Endodermal cell (in vitro differentiated cells): Measurements from ENCODE around the gene PLEKHG5. TPM values are rescaled to one million over a fixed set of nuclear protein-coding genes. Genes with fewer than 3 reads are reported as not detected.
A peak's percentile ranks its signal among the peaks of the same experiment; 100 is the strongest.
"Not testable (repeated sequence)": the region's sequence is repeated elsewhere in the genome, so short reads cannot be mapped to it uniquely, and the experiment has no call there.

Experiments used
- DNase-seq: peaks from one replicate; pipeline ENCODE4 v3.0.0-alpha.2; 2017
- H3K27ac ChIP-seq: 2 replicates; pipeline ENCODE4 v1.5.1; 2013; ENCODE audit warnings: mild to moderate bottlenecking, low read depth, low read length, moderate library complexity
- H3K27me3 ChIP-seq: 2 replicates; pipeline ENCODE4 v1.6.1; 2013; ENCODE audit warnings: mild to moderate bottlenecking, low read length, moderate library complexity; ENCODE audit not compliant: insufficient read depth, control insufficient read depth, poor library complexity, severe bottlenecking
- H3K36me3 ChIP-seq: 2 replicates; pipeline ENCODE4 v1.7.0; 2013; ENCODE audit warnings: mild to moderate bottlenecking, low read length, moderate library complexity; ENCODE audit not compliant: control insufficient read depth, insufficient read depth
- H3K4me1 ChIP-seq: one replicate; pipeline ENCODE4 v1.7.0; 2013; ENCODE audit warnings: low read length; ENCODE audit not compliant: control insufficient read depth, insufficient read depth
- H3K4me3 ChIP-seq: 2 replicates; pipeline ENCODE4 v1.5.1; 2013; ENCODE audit warnings: mild to moderate bottlenecking, low read length, moderate library complexity
- H3K9ac ChIP-seq: 2 replicates; pipeline ENCODE4 v1.6.1; 2013; ENCODE audit warnings: mild to moderate bottlenecking, low read length, moderate library complexity; ENCODE audit not compliant: poor library complexity, severe bottlenecking; ENCODE audit errors: extremely low read depth
- H3K9me3 ChIP-seq: 2 replicates; pipeline ENCODE4 v1.6.1; 2013; ENCODE audit warnings: mild to moderate bottlenecking, low read length, moderate library complexity; ENCODE audit not compliant: control insufficient read depth
- H3K27ac Mint-ChIP-seq: 2 replicates; pipeline ENCODE4 v1.8.0; 2020; ENCODE audit warnings: mixed read lengths
- H3K27me3 Mint-ChIP-seq: 2 replicates; pipeline ENCODE4 v1.8.0; 2021; ENCODE audit warnings: mild to moderate bottlenecking, mixed read lengths; ENCODE audit not compliant: insufficient read depth
- H3K36me3 Mint-ChIP-seq: 2 replicates; pipeline ENCODE4 v1.8.0; 2020; ENCODE audit warnings: low read depth, mixed read lengths
- H3K4me1 Mint-ChIP-seq: 2 replicates; pipeline ENCODE4 v1.8.0; 2020; ENCODE audit warnings: mixed read lengths
- H3K4me3 Mint-ChIP-seq: 2 replicates; pipeline ENCODE4 v1.8.0; 2020; ENCODE audit warnings: mild to moderate bottlenecking, moderate library complexity, mixed read lengths
- H3K9me3 Mint-ChIP-seq: 2 replicates; pipeline ENCODE4 v1.8.0; 2020; ENCODE audit warnings: mild to moderate bottlenecking, mixed read lengths
- WGBS, 2 experiments: methylation state at CpG; one replicate each; pipeline versions ENCODE4 v1.1.5 to v1.1.7; 2013; ENCODE audit warnings: missing lambda C conversion rate in 2 of 2, mixed read lengths in 1 of 2; ENCODE audit not compliant: insufficient coverage in 1 of 2, insufficient read length in 1 of 2; 5-methylcytosine and 5-hydroxymethylcytosine counted together
- total RNA-seq, 2 donors: library from RNA; stranded (reverse); fragmentation: NEBNext Ultra II Directional in 1 of 2; extraction: Animal tissue kit (Norgen Biotek cat#: 25700) in 1 of 2; gene quantifications; 2 replicates in 1 of 2; 3 replicates in 1 of 2; pipeline ENCODE4 v1.2.1, GENCODE V29; 2021
- TF ChIP-seq, protein P1 (sequence below): fragments of 200-600 bp; sonication (generic); conservative IDR thresholded peaks from 2 replicates; pipeline ENCODE4 v1.5.0; 2021; ENCODE audit warnings: antibody characterized with exemption, mild to moderate bottlenecking

PLEKHG5 gene
- total RNA-seq, 2 donors from 2014 or later, result 32.6 to 38.8 TPM

- no peak overlapping the region for H3K4me3 Mint-ChIP-seq
- no peak overlapping the region for H3K27ac Mint-ChIP-seq
- H3K27me3 ChIP-seq, result peaks cover 29% of the 10 kb centered on the region
- no peaks in the 10 kb centered on the region for H3K36me3 ChIP-seq
- H3K4me1 Mint-ChIP-seq, result peaks cover 9% of the 10 kb centered on the region
- H3K27me3 Mint-ChIP-seq, result peaks cover 37% of the 10 kb centered on the region
- no peak overlapping the region for H3K4me3 ChIP-seq
- no peaks in the 10 kb centered on the region for H3K9me3 Mint-ChIP-seq
- peaks cover 2% of the 10 kb centered on the region for H3K4me1 ChIP-seq
- H3K9ac ChIP-seq, result no peak overlapping the region
- no peaks in the 10 kb centered on the region for H3K9me3 ChIP-seq
- 78 to 82% methylated on average over 2 to 12 of the region's 13 CpGs for WGBS, 2 experiments
- H3K27ac ChIP-seq, result no peak overlapping the region
- H3K36me3 Mint-ChIP-seq, result no peaks in the 10 kb centered on the region
- TF ChIP-seq, protein P1, sequence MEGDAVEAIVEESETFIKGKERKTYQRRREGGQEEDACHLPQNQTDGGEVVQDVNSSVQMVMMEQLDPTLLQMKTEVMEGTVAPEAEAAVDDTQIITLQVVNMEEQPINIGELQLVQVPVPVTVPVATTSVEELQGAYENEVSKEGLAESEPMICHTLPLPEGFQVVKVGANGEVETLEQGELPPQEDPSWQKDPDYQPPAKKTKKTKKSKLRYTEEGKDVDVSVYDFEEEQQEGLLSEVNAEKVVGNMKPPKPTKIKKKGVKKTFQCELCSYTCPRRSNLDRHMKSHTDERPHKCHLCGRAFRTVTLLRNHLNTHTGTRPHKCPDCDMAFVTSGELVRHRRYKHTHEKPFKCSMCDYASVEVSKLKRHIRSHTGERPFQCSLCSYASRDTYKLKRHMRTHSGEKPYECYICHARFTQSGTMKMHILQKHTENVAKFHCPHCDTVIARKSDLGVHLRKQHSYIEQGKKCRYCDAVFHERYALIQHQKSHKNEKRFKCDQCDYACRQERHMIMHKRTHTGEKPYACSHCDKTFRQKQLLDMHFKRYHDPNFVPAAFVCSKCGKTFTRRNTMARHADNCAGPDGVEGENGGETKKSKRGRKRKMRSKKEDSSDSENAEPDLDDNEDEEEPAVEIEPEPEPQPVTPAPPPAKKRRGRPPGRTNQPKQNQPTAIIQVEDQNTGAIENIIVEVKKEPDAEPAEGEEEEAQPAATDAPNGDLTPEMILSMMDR, result no peak
- peak; percentile 54 for DNase-seq
These were observed 3.6 kb upstream of the PLEKHG5 start for GRCh38 chr1:6495041-6495441.

DNA sequence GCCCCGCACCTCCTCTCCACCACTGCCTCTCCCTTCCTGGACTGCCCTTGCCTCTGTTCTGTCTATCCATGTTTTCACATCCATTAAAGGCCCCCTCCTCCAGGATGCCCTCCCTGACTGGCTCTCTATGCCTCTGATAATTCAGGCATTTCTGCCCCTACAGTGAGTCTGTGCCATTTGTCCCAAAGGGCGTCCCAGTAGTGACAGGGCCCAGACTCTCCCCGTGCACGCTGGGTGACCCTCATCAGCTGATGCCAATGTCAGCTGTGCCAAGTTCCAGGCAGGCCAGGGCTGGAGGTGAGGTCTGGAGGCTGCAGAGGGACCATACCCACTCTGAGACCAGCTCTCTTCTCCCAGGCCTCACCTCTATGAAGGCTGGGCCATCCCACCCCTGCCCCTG, 3.2 kb upstream of the PLEKHG5 start:
- H3K36me3 ChIP-seq, result no peaks in the 10 kb centered on the region
- Mint-ChIP-seq H3K4me1 (peaks cover 9% of the 10 kb centered on the region), H3K27ac (no peak overlapping the region), H3K9me3 (no peaks in the 10 kb centered on the region), H3K4me3 (no peak overlapping the region), H3K27me3 (peaks cover 37% of the 10 kb centered on the region), H3K36me3 (no peaks in the 10 kb centered on the region)
- H3K4me3 ChIP-seq, result no peak overlapping the region
- WGBS, 2 experiments, result 84 to 92% methylated on average over 1 to 4 of the region's 4 CpGs
- TF ChIP-seq, protein P1, result no peak
- H3K27ac ChIP-seq, result no peak overlapping the region
- H3K9me3 ChIP-seq, result no peaks in the 10 kb centered on the region
- H3K4me1 ChIP-seq, result peaks cover 2% of the 10 kb centered on the region
- DNase-seq, result no peak
- H3K27me3 ChIP-seq, result peaks cover 29% of the 10 kb centered on the region
- H3K9ac ChIP-seq, result no peak overlapping the region

- not testable (repeated sequence) for H3K36me3 ChIP-seq, H3K4me3 Mint-ChIP-seq, H3K27ac Mint-ChIP-seq, H3K9me3 Mint-ChIP-seq, DNase-seq, H3K36me3 Mint-ChIP-seq, H3K4me1 Mint-ChIP-seq, H3K27ac ChIP-seq, H3K4me3 ChIP-seq, H3K9ac ChIP-seq, H3K9me3 ChIP-seq, H3K4me1 ChIP-seq
- peaks cover 30% of the 10 kb centered on the region for H3K27me3 Mint-ChIP-seq
- 86 to 91% methylated on average over 2 to 4 of the region's 4 CpGs for WGBS, 2 experiments
- peaks cover 25% of the 10 kb centered on the region for H3K27me3 ChIP-seq
These were observed 2.4 kb upstream of the PLEKHG5 start for GRCh38 chr1:6493834-6494223.

DNA sequence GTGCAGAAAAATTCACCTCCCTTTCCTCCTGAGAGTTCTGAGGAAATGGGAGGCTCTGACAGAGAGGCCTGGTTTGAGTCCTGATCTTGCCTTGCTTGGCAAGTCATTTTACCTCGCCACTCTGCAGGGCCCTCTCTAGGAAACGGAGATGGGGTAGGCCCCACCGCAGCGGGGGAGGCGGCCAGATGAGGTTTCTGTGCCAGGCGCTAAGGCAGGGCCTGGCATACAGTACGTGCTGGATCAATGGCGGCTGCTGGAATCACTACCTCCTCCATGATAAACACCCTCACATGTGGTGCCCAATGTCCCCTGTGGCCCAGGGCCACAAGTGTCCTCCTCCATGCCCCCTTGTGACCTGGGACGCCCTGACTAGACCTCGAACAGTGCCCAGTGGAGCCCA, 499 bp upstream of the PLEKHG5 start:
- no peaks in the 10 kb centered on the region for H3K9me3 Mint-ChIP-seq
- Histone ChIP-seq H3K4me1 (peaks cover 2% of the 10 kb centered on the region), H3K36me3 (no peaks in the 10 kb centered on the region), H3K27me3 (peaks cover 15% of the 10 kb centered on the region), H3K9ac (no peak overlapping the region), H3K4me3 (no peak overlapping the region), H3K27ac (no peak overlapping the region), H3K9me3 (no peaks in the 10 kb centered on the region)
- H3K4me3 Mint-ChIP-seq, result peak overlapping the region; percentile 64
- H3K27ac Mint-ChIP-seq, result no peak overlapping the region
- DNase-seq, result no peak
- 89 to 100% methylated on average over 2 to 10 of the region's 10 CpGs for WGBS, 2 experiments
- no peaks in the 10 kb centered on the region for H3K36me3 Mint-ChIP-seq
- H3K27me3 Mint-ChIP-seq, result peaks cover 23% of the 10 kb centered on the region
- TF ChIP-seq, protein P1, result no peak
- peaks cover 9% of the 10 kb centered on the region for H3K4me1 Mint-ChIP-seq
